H1 (cell line): ENCODE data around the gene RASAL2. TPM values are rescaled to one million over a fixed set of nuclear protein-coding genes. Genes with fewer than 3 reads are reported as not detected.

ENCODE experiments used
- CTCF ChIA-PET: fragments of 300-600 bp; sonication (Branson Sonifier 250); formaldehyde crosslinking; loops from one replicate; lab custom pipeline; 2021; ENCODE audit not compliant: partially characterized antibody; lab: Charles Lee
- POLR2A ChIA-PET: fragments of 300-600 bp; sonication (Branson Sonifier 250); formaldehyde crosslinking; loops from one replicate; lab custom pipeline; 2021; ENCODE audit warnings: inconsistent platforms; ENCODE audit not compliant: partially characterized antibody; lab: Charles Lee
- DNase-seq, 2 experiments: peaks; one replicate each; pipeline versions ENCODE4 v3.0.0 to v3.0.0-alpha.2; 2010 to 2022; ENCODE audit warnings: low spot score in 2 of 2, low read depth in 1 of 2, mixed read lengths in 1 of 2
- FAIRE-seq: peaks from 2 replicates; lab custom pipeline; 2011; peaks lifted over from hg19 to GRCh38; lab: Jason Lieb, UNC
- H2AFZ ChIP-seq: 2 replicates; pipeline ENCODE4 v1.8.1; 2012; ENCODE audit warnings: low read length, inconsistent platforms
- H2AK5ac ChIP-seq: 2 replicates; pipeline ENCODE4 v1.6.1; 2013; ENCODE audit warnings: low read depth, low read length
- H2BK120ac ChIP-seq: replicated peaks from 2 replicates; pipeline ENCODE3; 2013; ENCODE audit warnings: low read depth, low read length, inconsistent platforms
- H2BK12ac ChIP-seq: 2 replicates; pipeline ENCODE4 v1.6.1; 2013; ENCODE audit warnings: low read depth, low read length
- H2BK15ac ChIP-seq: 2 replicates; pipeline ENCODE4 v1.6.1; 2013; ENCODE audit warnings: low read length
- H2BK20ac ChIP-seq: 2 replicates; pipeline ENCODE4 v1.6.1; 2013; ENCODE audit warnings: low read length
- H2BK5ac ChIP-seq: 2 replicates; pipeline ENCODE4 v1.6.1; 2013; ENCODE audit warnings: low read depth, low read length
- H3K14ac ChIP-seq: 2 replicates; pipeline ENCODE4 v1.6.1; 2013; ENCODE audit warnings: inconsistent platforms; ENCODE audit not compliant: insufficient read length
- H3K18ac ChIP-seq: 2 replicates; pipeline ENCODE4 v1.6.1; 2013; ENCODE audit warnings: low read length; ENCODE audit errors: extremely low read depth
- H3K23ac ChIP-seq: 2 replicates; pipeline ENCODE4 v1.6.1; 2013; ENCODE audit warnings: inconsistent platforms; ENCODE audit not compliant: insufficient read length
- H3K23me2 ChIP-seq: 2 replicates; pipeline ENCODE4 v1.6.1; 2013; ENCODE audit warnings: low read depth, low read length
- H3K27ac ChIP-seq: 2 replicates; pipeline ENCODE4 v1.6.1; 2011; ENCODE audit warnings: low read depth, low read length, inconsistent platforms
- H3K27me3 ChIP-seq, 4 experiments: replicated peaks in 1 of 4; 1 replicate in 1 of 4; 2 replicates in 3 of 4; pipeline versions ENCODE4 v1.6.1 to v1.8.1; 2011 to 2013; ENCODE audit warnings: low read length in 3 of 4, mild to moderate bottlenecking in 3 of 4, inconsistent platforms in 2 of 4, mixed read lengths in 2 of 4, moderate library complexity in 1 of 4; ENCODE audit not compliant: control insufficient read depth in 3 of 4, insufficient read depth in 3 of 4; ENCODE audit errors: extremely low read depth in 1 of 4
- H3K36me3 ChIP-seq, 4 experiments: 2 replicates each; pipeline versions ENCODE4 v1.6.1 to v1.8.1; 2011 to 2013; ENCODE audit warnings: mild to moderate bottlenecking in 4 of 4, low read length in 3 of 4, moderate library complexity in 2 of 4, control low read depth in 1 of 4, inconsistent platforms in 1 of 4; ENCODE audit not compliant: insufficient read depth in 4 of 4, control insufficient read depth in 2 of 4
- H3K4ac ChIP-seq: replicated peaks from 2 replicates; pipeline ENCODE3; 2013; ENCODE audit warnings: low read length, low read depth, mixed read lengths, inconsistent platforms; ENCODE audit not compliant: insufficient read length
- H3K4me1 ChIP-seq, 4 experiments: replicated peaks in 1 of 4; 1 replicate in 1 of 4; 2 replicates in 3 of 4; pipeline versions ENCODE4 v1.6.1 to v1.8.1; 2011 to 2013; ENCODE audit warnings: low read length in 3 of 4, inconsistent platforms in 2 of 4, mixed read lengths in 1 of 4; ENCODE audit not compliant: insufficient read depth in 4 of 4, control insufficient read depth in 3 of 4
- H3K4me2 ChIP-seq, 2 experiments: 2 replicates each; pipeline versions ENCODE4 v1.6.1 to v1.8.1; 2011 to 2013; ENCODE audit warnings: low read depth in 2 of 2, low read length in 2 of 2, control low read depth in 1 of 2, inconsistent platforms in 1 of 2, mild to moderate bottlenecking in 1 of 2; ENCODE audit not compliant: insufficient read depth in 1 of 2
- H3K4me3 ChIP-seq, 4 experiments: fragments of 200-600, 300-600 bp in 1 of 4; sonication (generic), shearing (Covaris generic), sonication (Bioruptor Twin) in 1 of 4; 2 replicates each; pipeline versions ENCODE4 v1.5.1 to v1.8.1; 2011 to 2016; ENCODE audit warnings: low read length in 4 of 4, low read depth in 3 of 4, control low read depth in 2 of 4, inconsistent platforms in 2 of 4, mild to moderate bottlenecking in 2 of 4, mixed read lengths in 1 of 4, moderate library complexity in 1 of 4; ENCODE audit not compliant: insufficient read depth in 2 of 4; ENCODE audit errors: extremely low read depth in 1 of 4
- H3K56ac ChIP-seq: replicated peaks from 2 replicates; pipeline ENCODE3; 2013; ENCODE audit warnings: low read depth, mild to moderate bottlenecking, mixed read lengths, low read length, inconsistent platforms; ENCODE audit not compliant: insufficient read length
- H3K79me1 ChIP-seq: 2 replicates; pipeline ENCODE4 v1.6.1; 2013; ENCODE audit warnings: low read depth, low read length, control low read depth
- H3K79me2 ChIP-seq, 2 experiments: 2 replicates each; pipeline versions ENCODE4 v1.6.1 to v1.8.1; 2012 to 2013; ENCODE audit warnings: low read length in 2 of 2, mild to moderate bottlenecking in 2 of 2, inconsistent platforms in 1 of 2; ENCODE audit not compliant: insufficient read depth in 2 of 2, control insufficient read depth in 1 of 2
- H3K9ac ChIP-seq, 4 experiments: replicated peaks in 1 of 4; 1 replicate in 1 of 4; 2 replicates in 3 of 4; pipeline versions ENCODE4 v1.6.1 to v1.8.1; 2011 to 2013; ENCODE audit warnings: low read depth in 3 of 4, low read length in 3 of 4, control low read depth in 2 of 4, mild to moderate bottlenecking in 2 of 4, moderate library complexity in 2 of 4, inconsistent platforms in 1 of 4; ENCODE audit errors: extremely low read depth in 1 of 4
- H3K9me3 ChIP-seq, 2 experiments: 2 replicates each; pipeline versions ENCODE4 v1.6.1 to v1.8.1; 2012 to 2013; ENCODE audit warnings: mild to moderate bottlenecking in 2 of 2, moderate library complexity in 2 of 2, control low read depth in 1 of 2, inconsistent platforms in 1 of 2, low read depth in 1 of 2, low read length in 1 of 2, mixed read lengths in 1 of 2; ENCODE audit not compliant: insufficient read depth in 2 of 2
- H4K20me1 ChIP-seq, 2 experiments: replicated peaks in 1 of 2; 2 replicates each; pipeline versions ENCODE3 to v1.8.1; 2011 to 2013; ENCODE audit warnings: inconsistent platforms in 2 of 2, low read length in 2 of 2, mild to moderate bottlenecking in 1 of 2; ENCODE audit not compliant: insufficient read depth in 2 of 2, control insufficient read depth in 1 of 2
- H4K5ac ChIP-seq: 2 replicates; pipeline ENCODE4 v1.6.1; 2013; ENCODE audit warnings: low read length, low read depth, mixed read lengths, inconsistent platforms; ENCODE audit not compliant: insufficient read length
- H4K8ac ChIP-seq: 2 replicates; pipeline ENCODE4 v1.8.0; 2013; ENCODE audit warnings: mild to moderate bottlenecking, moderate library complexity, low read length, inconsistent platforms; ENCODE audit not compliant: insufficient read depth; ENCODE audit errors: extremely low read depth
- H4K91ac ChIP-seq: replicated peaks from 2 replicates; pipeline ENCODE3; 2013; ENCODE audit warnings: low read length, mixed read lengths, inconsistent platforms; ENCODE audit not compliant: insufficient read length
- EGR1 ChIP-seq: IDR thresholded peaks from 2 replicates; pipeline ENCODE4 v1.6.1; 2011; ENCODE audit warnings: low read depth, low read length, borderline replicate concordance
- JUND ChIP-seq: IDR thresholded peaks from 2 replicates; pipeline ENCODE4 v1.6.1; 2011; ENCODE audit warnings: mild to moderate bottlenecking, improper control_type of control experiment, low read length
- NRF1 ChIP-seq: IDR thresholded peaks from 2 replicates; pipeline ENCODE4 v1.6.1; 2011; ENCODE audit warnings: mild to moderate bottlenecking, low read depth, low read length, improper control_type of control experiment
- POLR2A ChIP-seq, 2 experiments: IDR thresholded peaks; 1 replicate in 1 of 2; 2 replicates in 1 of 2; pipeline ENCODE4 v1.6.1; 2011; ENCODE audit warnings: low read depth in 2 of 2, low read length in 2 of 2, mild to moderate bottlenecking in 2 of 2; ENCODE audit errors: control extremely low read depth in 1 of 2
- SRF ChIP-seq: IDR thresholded peaks from 2 replicates; pipeline ENCODE4 v1.6.1; 2011; ENCODE audit warnings: mild to moderate bottlenecking, low read depth, low read length, moderate library complexity
- WGBS, 2 experiments: shearing (Covaris generic) in 1 of 2; methylation state at CpG; one replicate each; pipeline versions ENCODE4 v1.1.6 to v1.1.7; 2013 to 2015; ENCODE audit warnings: low lambda C conversion rate in 2 of 2, mixed read lengths in 2 of 2, inconsistent platforms in 1 of 2, low coverage in 1 of 2, missing lambda C conversion rate in 1 of 2; ENCODE audit not compliant: insufficient replicate concordance in 2 of 2, insufficient coverage in 1 of 2, insufficient read length in 1 of 2; ENCODE audit errors: extremely low coverage in 1 of 2, missing lambda C conversion rate in 1 of 2; 5-methylcytosine and 5-hydroxymethylcytosine counted together
- polyA plus RNA-seq, 7 experiments: library from polyadenylated mRNA; depleted of rRNA in 3 of 7; stranded (reverse) in 5 of 7; unstranded in 2 of 7; fragments of >200 nt in 5 of 7; fragments of 200-250 nt in 2 of 7; gene quantifications; 1 replicate in 5 of 7; 2 replicates in 1 of 7; 4 replicates in 1 of 7; pipeline versions ENCODE4 v1.2.1 to v1.2.3, GENCODE V29; 2011 to 2013; ENCODE audit warnings: missing spikeins in 2 of 7, mixed read lengths in 2 of 7
- total RNA-seq: library from RNA; stranded (reverse); fragmentation: NEBNext Ultra II Directional; extraction: Animal tissue kit (Norgen Biotek cat#: 25700); gene quantifications from 2 replicates; pipeline ENCODE4 v1.2.1, GENCODE V29; 2021

The RASAL2 gene
- total and polyA plus RNA-seq, 2 of the 8 experiments (the other 6 are each of a cell fraction or from before 2014, with no cell fraction given), result 15.9 to 32.5 TPM

- 95% methylated on average over 1 of the region's 1 CpG; no CpG with 5 or more reads in 1 of the 2 experiments for WGBS, 2 experiments
- Histone ChIP-seq H3K36me3 (no peaks in the 10 kb centered on the region), H3K18ac (no peak overlapping the region), H3K27me3 (no peaks in the 10 kb centered on the region), H3K4me3 (no peak overlapping the region), H3K9ac (no peak overlapping the region), H4K8ac (no peak overlapping the region), H3K79me1 (peaks cover 3% of the 10 kb centered on the region; the same call in 1 of the 2 replicates), H3K4ac (no peak overlapping the region), H3K23me2 (no peaks in the 10 kb centered on the region), H2AK5ac (no peak overlapping the region), H3K79me2 (peaks cover 0 to 34% of the 10 kb centered on the region in 2 experiments; a peak in 2 of 4 replicates), H2BK5ac (no peak overlapping the region), H2BK20ac (no peak overlapping the region), H3K56ac (no peak overlapping the region), H4K91ac (no peak overlapping the region)
- POLR2A ChIA-PET, result no interaction called here
- CTCF ChIA-PET, result interaction anchor here (0.8 kb wide), 1 partner anchor 25 kb away, joined by 4 read pairs; no protein-coding TSS in a partner anchor
- DNase-seq, result no peak
- no peak for TF ChIP-seq SRF
- no peak for TF ChIP-seq POLR2A (IDR thresholded peaks at IDR 0.05; ENCODE audit: control extremely low read depth in 1 of 2, low read depth in 2 of 2, low read length in 2 of 2)
- TF ChIP-seq EGR1, result no peak
- TF ChIP-seq NRF1, result no peak
- TF ChIP-seq JUND, result no peak
- TF ChIP-seq, all 59 proteins: peak for 0
- Histone ChIP-seq H3K4me2 (no peak overlapping the region), H2AFZ (no peak overlapping the region), H2BK12ac (no peak overlapping the region), H2BK15ac (no peak overlapping the region), H4K20me1 (no peaks in the 10 kb centered on the region), H3K4me1 (no peaks in the 10 kb centered on the region), H4K5ac (no peak overlapping the region), H3K9me3 (no peaks in the 10 kb centered on the region), H2BK120ac (no peak overlapping the region), H3K23ac (no peak overlapping the region), H3K27ac (no peak overlapping the region), H3K14ac (no peak overlapping the region)
- FAIRE-seq, result no peak
These were observed 71.3 kb downstream of the RASAL2 start for GRCh38 chr1:178165196-178165595.
